Common myeloid progenitor, CD34-positive (primary cell): ENCODE data around the gene EIF4E3.

Source experiments
- CTCF ChIA-PET: fragments of 350-600 bp; sonication (Branson Sonifier 250); formaldehyde crosslinking; loops from one replicate; lab custom pipeline; 2021; ENCODE audit warnings: antibody characterized with exemption; lab: Charles Lee
- POLR2A ChIA-PET: fragments of 350-600 bp; sonication (Branson Sonifier 250); formaldehyde crosslinking; loops from one replicate; lab custom pipeline; 2021; ENCODE audit warnings: antibody characterized with exemption; lab: Charles Lee
- DNase-seq, 3 donors: peaks; one replicate each; pipeline versions ENCODE4 v3.0.0 to v3.0.0-alpha.2; 2013
- H3K27ac ChIP-seq, 2 experiments: 1 replicate in 1 of 2; 2 replicates in 1 of 2; pipeline ENCODE4 v1.7.0; 2013; ENCODE audit warnings: inconsistent platforms in 2 of 2, low read length in 2 of 2, mild to moderate bottlenecking in 2 of 2, low read depth in 1 of 2, moderate library complexity in 1 of 2; ENCODE audit not compliant: severe bottlenecking in 2 of 2, insufficient read depth in 1 of 2, poor library complexity in 1 of 2
- H3K27me3 ChIP-seq, 5 experiments: replicated peaks in 2 of 5; 1 replicate in 3 of 5; 2 replicates in 2 of 5; pipeline versions ENCODE4 v1.6.1 to v1.7.0; 2013; ENCODE audit warnings: low read length in 4 of 5, mild to moderate bottlenecking in 2 of 5, moderate library complexity in 2 of 5, inconsistent platforms in 1 of 5; ENCODE audit not compliant: insufficient read depth in 5 of 5, control insufficient read depth in 4 of 5
- H3K36me3 ChIP-seq, 4 experiments: 1 replicate in 2 of 4; 2 replicates in 2 of 4; pipeline versions ENCODE4 v1.6.1 to v1.7.0; 2013; ENCODE audit warnings: low read length in 3 of 4, control low read depth in 1 of 4, mild to moderate bottlenecking in 1 of 4; ENCODE audit not compliant: control insufficient read depth in 4 of 4, insufficient read depth in 4 of 4
- H3K4me1 ChIP-seq, 4 experiments: 1 replicate in 3 of 4; 2 replicates in 1 of 4; pipeline versions ENCODE4 v1.6.1 to v1.7.1; 2013; ENCODE audit warnings: low read length in 3 of 4, mild to moderate bottlenecking in 3 of 4, control low read depth in 1 of 4, inconsistent platforms in 1 of 4, moderate library complexity in 1 of 4; ENCODE audit not compliant: control insufficient read depth in 4 of 4, insufficient read depth in 4 of 4; ENCODE audit errors: control extremely low read depth in 1 of 4
- H3K4me3 ChIP-seq, 7 experiments: 1 replicate in 4 of 7; 2 replicates in 3 of 7; pipeline versions ENCODE4 v1.5.1 to v1.7.0; 2013; ENCODE audit warnings: mild to moderate bottlenecking in 7 of 7, low read length in 6 of 7, moderate library complexity in 6 of 7, inconsistent platforms in 2 of 7, low read depth in 2 of 7, control low read depth in 1 of 7; ENCODE audit not compliant: insufficient read depth in 4 of 7, control insufficient read depth in 1 of 7; ENCODE audit errors: extremely low read depth in 1 of 7
- H3K9me3 ChIP-seq, 5 experiments: 1 replicate in 4 of 5; 2 replicates in 1 of 5; pipeline versions ENCODE4 v1.6.1 to v1.7.1; 2013; ENCODE audit warnings: low read length in 4 of 5, mild to moderate bottlenecking in 2 of 5, inconsistent platforms in 1 of 5, low read depth in 1 of 5, moderate library complexity in 1 of 5; ENCODE audit not compliant: control insufficient read depth in 4 of 5, insufficient read depth in 2 of 5; ENCODE audit errors: control extremely low read depth in 1 of 5
- WGBS: methylation state at CpG from one replicate; pipeline ENCODE4 v1.1.5; 2013; ENCODE audit not compliant: insufficient coverage; 5-methylcytosine and 5-hydroxymethylcytosine counted together

Gene EIF4E3

DNA sequence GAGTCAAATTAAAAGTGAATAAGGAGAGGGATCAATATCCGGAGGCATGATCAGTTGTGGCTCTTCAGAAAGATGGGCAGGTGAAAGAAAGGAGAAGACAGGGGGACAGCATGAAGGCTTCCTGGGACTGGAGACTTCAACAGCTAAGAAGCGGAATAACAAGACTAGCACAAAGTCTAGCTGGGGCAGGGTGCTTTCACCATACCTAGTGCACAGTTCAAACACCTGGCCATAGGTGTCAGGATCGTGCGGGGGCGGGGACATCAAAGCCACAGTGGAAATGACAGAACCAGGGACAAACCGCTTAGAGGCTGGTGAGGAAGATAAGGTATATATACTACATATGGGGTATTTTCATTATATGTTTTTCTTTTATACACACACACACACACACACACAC is 75.4 kb downstream of the EIF4E3 start:
- no peak for DNase-seq
- 100% methylated on average over 1 of the region's 6 CpGs for WGBS
- no peaks in the 10 kb centered on the region for H3K27me3 ChIP-seq
- CTCF ChIA-PET: interaction anchor here (0.6 to 1.6 kb wide), 4 partner anchors 8 to 1538 kb away, joined by 3 to 4 read pairs (median 3); no protein-coding TSS in a partner anchor
- POLR2A ChIA-PET: no interaction called here
- H3K4me1 ChIP-seq: peaks cover 0 to 12% (median 3%) of the 10 kb centered on the region in 4 experiments
- H3K4me3 ChIP-seq: no peak overlapping the region
- H3K9me3 ChIP-seq: no peaks in the 10 kb centered on the region
- no peaks in the 10 kb centered on the region for H3K36me3 ChIP-seq
- no peak overlapping the region for H3K27ac ChIP-seq

DNA sequence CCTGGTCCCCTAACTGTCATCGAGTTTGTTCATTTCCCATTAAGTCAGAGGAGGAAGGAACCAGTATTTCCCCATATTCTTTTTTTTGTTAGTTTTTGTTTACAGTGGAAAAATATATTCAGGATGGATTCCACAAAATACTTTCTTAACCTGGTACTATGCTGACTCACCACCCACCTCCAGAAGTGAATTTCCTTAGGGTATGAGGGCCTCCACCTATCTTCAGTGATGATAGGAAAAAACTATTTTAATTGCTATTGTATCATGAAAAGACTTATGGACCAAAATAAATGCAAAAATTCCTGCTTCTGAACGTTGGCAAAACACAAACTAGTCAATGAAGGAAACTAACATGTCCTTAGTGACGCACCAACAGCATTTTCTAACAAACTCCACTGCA is 77.5 kb downstream of the EIF4E3 start:
- Histone ChIP-seq H3K27ac (no peak overlapping the region), H3K27me3 (no peaks in the 10 kb centered on the region), H3K9me3 (no peaks in the 10 kb centered on the region), H3K36me3 (no peaks in the 10 kb centered on the region), H3K4me3 (no peak overlapping the region), H3K4me1 (peaks cover 0 to 7% (median 2%) of the 10 kb centered on the region in 4 experiments)
- WGBS: no CpG with 5 or more reads among the region's 3 CpGs
- no peak for DNase-seq
- ChIA-PET POLR2A (interaction anchor here (0.7 kb wide), 1 partner anchor 9 kb away, joined by 4 read pairs; no protein-coding TSS in a partner anchor), CTCF (no interaction called here)

DNA sequence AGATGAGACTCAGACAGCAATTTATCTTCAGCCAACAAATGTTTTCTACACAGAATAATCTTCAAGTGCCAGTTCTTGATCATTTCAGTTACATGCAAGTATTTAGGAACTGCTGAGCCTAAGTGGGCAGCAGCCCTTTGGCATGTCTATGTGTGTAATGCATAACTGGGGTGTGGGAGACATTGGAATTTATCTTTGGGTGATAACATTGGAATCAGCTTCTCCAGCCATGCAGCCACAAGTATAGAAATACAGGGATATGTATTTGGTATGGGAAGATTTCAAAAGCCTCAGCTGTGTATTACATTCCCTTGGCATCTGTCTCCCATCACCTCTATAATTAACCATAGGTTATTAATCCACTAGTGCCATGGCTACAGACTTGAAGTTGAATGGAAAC is 78.2 kb downstream of the EIF4E3 start:
- no peak for DNase-seq

GRCh38 chr3:71645140-71645539 is 80.1 kb downstream of the EIF4E3 start:
- no peaks in the 10 kb centered on the region for H3K36me3 ChIP-seq
- ChIA-PET POLR2A (no interaction called here), CTCF (interaction anchor here (0.8 kb wide), 1 partner anchor 12 kb away, joined by 3 read pairs; no protein-coding TSS in a partner anchor)
- H3K27me3 ChIP-seq: no peaks in the 10 kb centered on the region
- no peak overlapping the region for H3K4me3 ChIP-seq
- H3K4me1 ChIP-seq: peaks cover 0 to 11% (median under 1%) of the 10 kb centered on the region in 4 experiments
- no peak for DNase-seq
- H3K9me3 ChIP-seq: no peaks in the 10 kb centered on the region
- no peak overlapping the region for H3K27ac ChIP-seq
- WGBS: 100% methylated on average over 2 of the region's 3 CpGs

More for the DNA sequence above, 78.2 kb downstream of the EIF4E3 start:
- Histone ChIP-seq H3K4me1 (peaks cover 0 to 7% (median under 1%) of the 10 kb centered on the region in 4 experiments), H3K27me3 (no peaks in the 10 kb centered on the region), H3K27ac (no peak overlapping the region), H3K4me3 (no peak overlapping the region), H3K36me3 (no peaks in the 10 kb centered on the region), H3K9me3 (no peaks in the 10 kb centered on the region)
- CTCF ChIA-PET: no interaction called here
- POLR2A ChIA-PET: interaction anchor here (0.7 kb wide), 1 partner anchor 10 kb away, joined by 4 read pairs; no protein-coding TSS in a partner anchor

- no peaks in the 10 kb centered on the region for H3K27me3 ChIP-seq
- H3K36me3 ChIP-seq: no peaks in the 10 kb centered on the region
- H3K4me1 ChIP-seq: peaks cover 0 to 7% (median 0%) of the 10 kb centered on the region in 4 experiments
- ChIA-PET POLR2A (no interaction called here), CTCF (interaction anchor here (0.9 kb wide), 1 partner anchor 9 kb away, joined by 3 read pairs; no protein-coding TSS in a partner anchor)
- no peak overlapping the region for H3K27ac ChIP-seq
- 98% methylated on average over 4 of the region's 4 CpGs for WGBS
- no peak overlapping the region for H3K4me3 ChIP-seq
- no peaks in the 10 kb centered on the region for H3K9me3 ChIP-seq
- peak in 2 of 3 donors; percentile 25 to 29 for DNase-seq
Observed at GRCh38 chr3:71641674-71642073, 83.5 kb downstream of the EIF4E3 start.

DNA sequence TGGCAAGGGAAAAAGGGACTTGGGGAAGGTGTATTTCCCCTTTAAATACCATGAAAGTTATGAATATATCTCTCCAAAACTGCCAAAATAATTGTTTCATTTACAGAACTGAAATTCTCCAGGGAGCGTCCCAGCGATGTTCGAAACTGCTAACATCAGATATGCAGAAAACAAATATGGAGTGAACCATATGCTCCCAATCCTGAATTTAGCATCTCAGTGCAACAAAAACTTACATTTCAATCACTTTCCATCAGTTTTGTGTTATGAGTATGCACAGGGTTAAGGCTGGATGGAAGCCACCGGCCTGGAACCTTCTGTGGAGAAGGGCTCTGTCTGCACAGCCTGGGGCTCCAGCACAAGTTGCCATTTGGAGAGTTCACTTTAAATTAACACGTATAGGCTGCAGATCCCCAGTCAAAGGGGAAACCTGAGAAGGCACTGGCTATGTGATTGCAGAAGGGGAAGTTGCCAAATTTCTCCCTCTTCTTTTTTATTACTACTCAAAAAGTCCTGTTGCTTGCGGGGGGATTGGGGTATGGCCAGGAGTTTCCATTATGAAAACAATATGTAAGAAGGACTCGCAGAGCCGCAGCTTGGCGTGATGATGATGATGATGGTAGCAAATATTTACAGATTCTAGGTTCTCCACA is 84.7 kb downstream of the EIF4E3 start:
- no peak overlapping the region for H3K27ac ChIP-seq
- ChIA-PET CTCF (interaction anchor here (1.0 to 1.6 kb wide), 3 partner anchors 8 to 18 kb away, joined by 3 read pairs; no protein-coding TSS in a partner anchor), POLR2A (no interaction called here)
- H3K4me3 ChIP-seq: no peak overlapping the region
- 60% methylated on average over 2 of the region's 9 CpGs for WGBS
- peaks cover 0 to 7% (median 0%) of the 10 kb centered on the region in 4 experiments for H3K4me1 ChIP-seq
- H3K36me3 ChIP-seq: no peaks in the 10 kb centered on the region
- peak in 2 of 3 donors; percentile 55 to 56 for DNase-seq
- H3K27me3 ChIP-seq: no peaks in the 10 kb centered on the region
- H3K9me3 ChIP-seq: no peaks in the 10 kb centered on the region

GRCh38 chr3:71636482-71636881 is 88.7 kb downstream of the EIF4E3 start:
- H3K4me3 ChIP-seq: no peak overlapping the region
- no peak overlapping the region for H3K27ac ChIP-seq
- ChIA-PET CTCF (no interaction called here), POLR2A (no interaction called here)
- H3K9me3 ChIP-seq: no peaks in the 10 kb centered on the region
- 98% methylated on average over 5 of the region's 10 CpGs for WGBS
- no peak for DNase-seq
- H3K36me3 ChIP-seq: no peaks in the 10 kb centered on the region
- peaks cover 0 to 7% (median 0%) of the 10 kb centered on the region in 4 experiments for H3K4me1 ChIP-seq
- H3K27me3 ChIP-seq: no peaks in the 10 kb centered on the region
